ENCODE results near the gene PAH.

GRCh38 chr12:102811110-102811737, 105.8 kb downstream of the PAH start:
- peak in 2 of 3 experiments; percentile 6 to 17 for TF ChIP-seq CTCF (IDR thresholded peaks at IDR 0.05)
- TF ChIP-seq POLR2A (IDR thresholded peaks at IDR 0.05; ENCODE audit: low read depth), result no peak
- TF ChIP-seq EP300 (IDR thresholded peaks at IDR 0.05), result no peak

All from esophagus muscularis mucosa (tissue), 4 donors.